ENCODE results near the gene SLC18A2.

DNA sequence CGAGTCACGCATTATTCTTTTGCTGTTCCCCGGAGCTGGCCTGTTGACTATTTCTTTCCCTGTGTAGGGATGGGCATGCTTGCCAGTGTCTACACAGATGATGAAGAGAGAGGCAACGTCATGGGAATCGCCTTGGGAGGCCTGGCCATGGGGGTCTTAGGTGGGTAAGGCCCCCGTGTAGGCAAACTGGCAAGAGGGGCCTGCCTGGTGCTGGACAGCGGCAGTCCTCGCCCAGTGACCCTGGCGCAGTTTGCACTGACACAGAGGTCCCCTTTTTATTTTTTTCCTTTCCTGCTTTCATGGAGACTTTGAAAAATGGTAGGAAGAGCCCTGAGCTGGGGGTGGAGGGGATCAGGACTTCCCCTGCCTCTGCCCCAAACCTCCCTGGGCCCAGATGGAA is 13.4 kb downstream of the SLC18A2 start:
- TF ChIP-seq FOS (IDR thresholded peaks at IDR 0.05; ENCODE audit: borderline replicate concordance, insufficient read depth, low read length): no peak
- TF ChIP-seq, protein P1, sequence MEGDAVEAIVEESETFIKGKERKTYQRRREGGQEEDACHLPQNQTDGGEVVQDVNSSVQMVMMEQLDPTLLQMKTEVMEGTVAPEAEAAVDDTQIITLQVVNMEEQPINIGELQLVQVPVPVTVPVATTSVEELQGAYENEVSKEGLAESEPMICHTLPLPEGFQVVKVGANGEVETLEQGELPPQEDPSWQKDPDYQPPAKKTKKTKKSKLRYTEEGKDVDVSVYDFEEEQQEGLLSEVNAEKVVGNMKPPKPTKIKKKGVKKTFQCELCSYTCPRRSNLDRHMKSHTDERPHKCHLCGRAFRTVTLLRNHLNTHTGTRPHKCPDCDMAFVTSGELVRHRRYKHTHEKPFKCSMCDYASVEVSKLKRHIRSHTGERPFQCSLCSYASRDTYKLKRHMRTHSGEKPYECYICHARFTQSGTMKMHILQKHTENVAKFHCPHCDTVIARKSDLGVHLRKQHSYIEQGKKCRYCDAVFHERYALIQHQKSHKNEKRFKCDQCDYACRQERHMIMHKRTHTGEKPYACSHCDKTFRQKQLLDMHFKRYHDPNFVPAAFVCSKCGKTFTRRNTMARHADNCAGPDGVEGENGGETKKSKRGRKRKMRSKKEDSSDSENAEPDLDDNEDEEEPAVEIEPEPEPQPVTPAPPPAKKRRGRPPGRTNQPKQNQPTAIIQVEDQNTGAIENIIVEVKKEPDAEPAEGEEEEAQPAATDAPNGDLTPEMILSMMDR (IDR thresholded peaks at IDR 0.05; ENCODE audit: extremely low read depth in 1 of 2, insufficient read depth in 1 of 2, low read depth in 1 of 2, low read length in 2 of 2): no peak

Data from endothelial cell of umbilical vein (primary cell).